HG03064 (cell line): ENCODE results near the gene IARS1.
A peak's percentile ranks its signal among the peaks of the same experiment; 100 is the strongest.

Experiments used
- ATAC-seq: cut with Tn5 transposase; IDR thresholded peaks from one replicate; pipeline ENCODE4 v1.9.1; 2021; ENCODE audit warnings: low read depth; ENCODE audit not compliant: unreplicated experiment

IARS1 gene

GRCh38 chr9:92293452-92294296, at the start of gene IARS1:
IARS1 (minus strand) TSS chr9:92293697; CDS start chr9:92289419, 4,278 bp downstream.
- ATAC-seq = peak; percentile 91

- ATAC-seq = no peak
These were observed 49.5 kb upstream of the IARS1 start for GRCh38 chr9:92342825-92343488.

DNA sequence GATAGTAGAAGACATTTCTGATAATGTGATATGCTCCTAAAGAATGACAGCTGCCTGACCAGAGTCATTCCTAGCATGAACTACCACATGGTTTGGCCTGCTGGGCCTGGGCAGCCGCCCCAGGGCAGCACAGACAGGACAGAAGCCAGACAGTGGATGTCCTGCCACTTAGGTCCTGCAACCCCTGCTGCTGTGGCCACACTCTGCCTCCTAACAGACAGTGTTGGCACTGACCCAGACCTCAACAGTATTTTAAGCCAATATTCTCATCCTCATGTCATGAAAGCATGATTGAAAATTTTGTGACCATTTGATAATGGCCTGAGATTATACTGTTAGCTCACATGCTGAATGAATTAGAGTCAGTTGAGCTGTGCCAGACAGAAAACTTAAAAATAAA, 48.1 kb upstream of the IARS1 start:
- ATAC-seq = no peak

DNA sequence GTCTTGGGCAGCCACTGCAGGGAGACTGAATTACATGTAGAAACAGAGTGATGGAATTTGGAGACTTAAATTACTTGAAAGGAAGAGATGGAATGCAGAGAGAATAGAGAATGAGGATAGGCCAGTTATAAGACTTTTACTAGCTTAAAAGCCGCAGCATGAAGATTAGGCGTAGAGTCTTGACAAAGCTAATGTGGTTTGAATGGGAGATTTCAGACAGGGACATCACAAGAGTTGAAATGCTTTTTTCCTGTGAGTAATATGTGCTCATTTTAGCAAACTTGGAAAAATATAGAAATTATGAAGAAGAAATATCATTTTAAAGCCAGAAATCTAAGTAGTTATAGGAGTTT, 39.8 kb upstream of the IARS1 start:
- ATAC-seq = no peak

DNA sequence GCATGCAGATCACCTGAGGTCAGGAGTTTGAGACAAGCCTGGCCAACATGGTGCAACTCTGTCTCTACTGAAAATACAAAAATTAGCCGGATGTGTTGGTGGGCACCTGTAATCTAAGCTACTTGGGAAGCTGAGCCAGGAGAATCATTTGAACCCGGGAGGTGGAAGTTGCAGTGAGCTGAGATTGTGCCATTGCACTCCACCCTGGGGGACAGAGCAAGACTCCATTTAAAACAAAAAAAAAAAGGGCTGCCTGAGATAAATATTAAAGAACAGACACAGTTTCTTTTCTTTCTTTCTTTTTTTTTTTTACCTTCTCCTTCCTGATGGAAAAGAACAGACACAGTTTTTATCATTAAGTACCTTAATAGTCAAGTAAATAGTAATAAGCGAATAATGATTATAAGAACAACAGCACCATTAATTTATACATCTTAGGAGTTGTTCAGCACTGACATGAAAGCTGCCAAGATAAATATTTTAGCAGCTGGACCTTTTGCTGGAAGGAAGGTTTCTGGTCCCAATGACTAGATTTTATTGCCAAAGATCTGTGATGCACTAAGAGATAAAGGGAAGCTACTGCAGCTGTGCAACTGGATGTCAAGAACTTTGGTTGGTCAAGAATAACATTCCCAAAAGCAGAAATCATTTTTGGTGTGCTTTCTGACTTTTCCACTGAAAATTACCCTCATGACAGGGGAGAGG, 39.2 kb upstream of the IARS1 start:
- ATAC-seq = no peak

GRCh38 chr9:92328225-92328624, 34.7 kb upstream of the IARS1 start:
- ATAC-seq = no peak

GRCh38 chr9:92327283-92327850, 33.9 kb upstream of the IARS1 start:
- ATAC-seq = no peak

DNA sequence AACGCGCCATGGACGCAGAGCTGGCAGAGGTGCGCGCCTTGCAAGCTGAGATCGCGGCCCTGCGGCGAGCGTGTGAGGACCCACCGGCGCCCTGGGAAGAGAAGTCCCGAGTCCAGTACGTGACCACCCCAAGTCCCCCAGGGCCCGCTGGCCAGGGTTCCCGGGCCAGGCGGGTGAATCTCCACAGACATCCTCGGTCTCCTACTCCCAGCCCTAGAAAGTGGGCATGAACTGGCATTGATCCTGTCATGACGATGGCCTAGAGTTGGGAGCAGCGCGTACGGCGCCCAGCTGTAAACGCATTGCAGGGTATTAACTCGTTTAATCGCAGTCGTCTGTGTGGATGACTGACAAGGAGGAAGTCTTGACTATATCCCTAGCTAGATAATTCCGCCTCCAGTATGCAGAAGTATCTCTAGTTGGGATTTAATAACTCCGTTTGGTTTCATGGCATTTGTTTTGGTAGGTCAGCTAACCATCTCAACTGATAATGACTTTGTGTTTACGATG, 32.5 kb upstream of the IARS1 start:
- no peak for ATAC-seq

DNA sequence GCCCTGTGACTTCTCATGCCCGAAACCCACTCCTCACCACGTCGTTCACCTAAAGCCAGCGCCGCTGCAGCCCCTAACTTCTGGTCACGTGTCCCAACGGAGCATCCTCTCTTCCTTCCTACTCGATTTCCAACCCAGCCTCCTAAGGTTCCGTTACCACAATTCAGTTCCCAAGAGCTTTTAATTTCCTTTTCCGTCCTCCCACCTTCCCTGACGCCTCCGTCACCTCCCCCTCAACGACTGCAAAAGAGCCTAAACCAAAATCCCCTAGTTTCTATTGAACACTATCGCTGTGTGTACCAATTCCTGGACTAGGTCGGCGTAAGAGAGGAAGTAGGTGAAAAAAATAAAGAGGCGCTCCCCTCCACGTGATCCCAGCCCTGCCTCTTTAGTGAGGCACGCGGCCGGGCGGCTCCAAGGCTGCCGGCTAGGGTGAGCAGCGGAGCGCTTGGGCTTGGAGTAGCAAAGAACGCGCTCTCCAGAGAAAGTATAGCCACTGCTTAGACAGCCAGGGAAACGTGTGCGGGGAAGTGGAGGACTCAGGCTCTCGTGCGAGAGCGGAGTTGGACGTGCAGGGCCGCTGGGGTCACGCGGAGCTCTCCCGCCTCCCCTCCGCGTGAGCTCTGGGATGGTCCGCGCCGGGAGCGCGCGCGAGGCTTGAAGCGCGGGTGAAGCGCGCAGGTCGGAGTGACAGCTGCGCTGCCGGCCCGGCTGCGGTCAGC, 31.9 kb upstream of the IARS1 start, which contains the start of the genes CENPP and NOL8:
Gene CENPP (plus strand): TSS at position 685 of the 722 bp plus-strand sequence.
Gene NOL8 (minus strand): TSS at position 82 of the 722 bp plus-strand sequence. CDS start 1,189 bp downstream, outside the sequence.
- peak; percentile 94 for ATAC-seq

GRCh38 chr9:92324889-92325268, 31.4 kb upstream of the IARS1 start:
- ATAC-seq = peak; percentile 5

- ATAC-seq = no peak
These were observed 30.9 kb upstream of the IARS1 start for GRCh38 chr9:92324431-92324830.

DNA sequence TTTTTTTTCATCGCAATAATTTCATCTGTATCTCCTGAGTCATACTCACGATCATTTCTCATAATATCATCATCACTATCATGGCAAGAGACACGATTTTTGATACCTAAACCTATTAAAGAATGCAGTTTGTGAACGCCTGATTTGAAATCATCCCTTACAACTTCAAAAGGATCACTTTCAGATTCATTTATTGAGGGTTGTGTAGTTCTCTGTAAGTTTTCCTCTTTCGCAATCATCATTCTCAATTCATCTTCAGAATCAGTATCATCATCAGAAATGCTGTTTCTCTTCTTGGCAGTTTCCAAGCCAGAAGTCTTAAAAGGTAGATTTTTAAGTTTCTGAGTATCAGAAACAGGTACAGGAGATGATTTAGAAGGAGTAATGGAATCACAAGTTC, 22.0 kb upstream of the IARS1 start:
- ATAC-seq = no peak

- no peak for ATAC-seq
These were observed 20.1 kb upstream of the IARS1 start for GRCh38 chr9:92313624-92314012.

DNA sequence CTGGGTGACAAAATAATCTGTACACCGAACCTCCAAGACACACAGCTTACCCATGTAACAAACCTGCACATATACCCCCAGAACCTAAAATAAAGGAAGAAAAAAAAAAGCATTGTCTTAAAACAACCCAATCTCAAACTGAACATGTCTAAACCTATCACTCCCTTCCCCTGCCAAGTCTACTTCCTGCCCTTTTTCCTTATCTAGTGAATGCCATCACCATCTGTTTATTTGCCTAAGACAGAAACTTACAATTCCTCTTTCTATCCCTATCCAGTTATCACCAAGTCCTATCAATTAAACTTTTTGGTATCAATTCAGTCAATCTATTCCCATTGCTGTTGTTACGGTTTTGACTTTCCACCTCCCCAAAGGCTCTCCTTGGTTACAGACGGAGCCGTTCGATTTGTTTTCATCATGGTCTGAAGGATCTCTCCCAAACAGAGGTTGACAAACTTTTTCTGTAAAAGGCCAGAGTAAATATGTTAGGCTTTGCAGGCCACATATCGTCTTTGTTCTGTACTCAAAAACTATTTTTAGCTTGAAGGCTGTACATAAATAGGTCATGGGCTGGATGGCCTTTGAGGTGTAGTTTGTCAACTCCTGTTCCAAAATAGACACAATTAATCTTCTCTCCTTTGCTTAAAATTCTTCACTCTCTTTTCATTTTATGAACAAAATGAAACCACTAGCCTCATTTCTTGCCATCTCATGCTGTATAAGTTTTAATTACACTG, 19.6 kb upstream of the IARS1 start:
- no peak for ATAC-seq

DNA sequence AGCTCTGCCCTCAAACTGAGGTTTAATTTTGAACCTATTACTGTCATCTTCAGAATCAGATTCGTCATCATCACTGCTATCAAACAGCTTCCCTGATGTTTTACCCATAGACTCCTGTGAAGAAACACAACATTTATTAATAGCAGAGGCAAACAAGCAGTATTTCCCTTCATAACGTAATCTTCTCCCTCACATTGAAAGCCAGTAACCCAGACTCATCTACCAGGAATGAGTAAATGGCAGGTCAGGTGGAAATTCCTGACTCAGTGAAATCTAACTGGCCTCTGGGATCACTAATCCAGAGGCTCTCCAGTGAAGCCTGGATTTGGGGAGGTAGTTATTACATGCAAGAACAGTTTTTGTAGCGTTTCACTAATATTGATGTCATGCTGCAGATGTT, 17.1 kb upstream of the IARS1 start:
- ATAC-seq = no peak

DNA sequence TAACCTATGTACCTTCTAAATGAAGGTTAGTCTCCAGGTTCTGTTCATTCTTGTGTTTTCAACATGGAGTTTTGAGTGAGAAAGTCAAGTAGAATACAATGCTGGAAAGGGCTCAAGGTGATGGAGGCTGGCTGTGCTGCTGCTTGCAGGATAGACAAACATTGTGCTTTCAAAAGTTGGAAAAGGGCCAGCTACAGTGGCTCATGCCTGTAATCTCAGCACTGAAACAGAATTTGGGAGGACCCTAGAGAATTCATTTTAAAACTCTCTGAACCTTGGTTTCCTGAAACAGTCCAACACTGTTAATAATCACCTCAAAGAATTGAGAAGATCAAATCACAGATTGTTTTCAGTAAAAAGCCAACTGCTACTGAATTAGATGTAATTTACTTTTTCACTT, 15.4 kb upstream of the IARS1 start:
- no peak for ATAC-seq

DNA sequence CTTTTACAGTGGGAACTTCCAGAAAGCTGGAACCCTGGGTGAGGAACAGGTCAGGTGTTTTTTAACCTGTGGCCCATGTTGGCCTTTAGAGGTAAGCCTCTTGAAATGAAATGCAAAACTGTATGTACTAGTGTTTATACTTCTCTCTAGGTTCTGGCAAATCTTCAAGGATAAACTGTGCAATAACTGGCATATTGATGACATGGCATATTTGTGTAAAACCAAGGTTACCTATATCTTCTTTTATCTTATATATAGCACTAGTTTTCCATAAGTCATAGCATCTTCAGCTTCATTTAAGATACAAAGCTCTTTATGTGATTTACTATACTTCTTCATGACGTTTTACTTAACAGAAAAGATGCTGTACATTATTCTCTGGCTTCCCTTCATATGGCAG, 7.4 kb upstream of the IARS1 start:
- ATAC-seq = no peak

DNA sequence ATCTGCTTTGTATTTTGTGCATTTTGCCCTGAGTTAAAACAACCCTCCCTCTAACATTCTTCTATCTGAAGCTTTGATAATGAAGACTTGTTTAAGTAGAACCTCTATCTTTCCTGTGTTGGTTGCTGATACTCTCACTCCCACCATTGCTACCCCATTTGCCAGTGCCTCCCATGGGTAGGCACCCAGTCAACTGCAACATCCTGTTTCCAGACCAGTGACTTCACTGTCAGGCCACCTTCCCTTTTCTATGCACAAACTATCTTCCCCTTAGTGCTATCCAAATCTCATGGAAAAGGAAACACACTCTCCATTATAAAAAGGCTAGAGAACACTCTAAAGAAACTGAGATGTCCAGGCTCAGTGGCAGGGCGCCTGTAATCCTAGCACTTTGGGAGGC, 5.6 kb upstream of the IARS1 start:
- ATAC-seq = no peak

DNA sequence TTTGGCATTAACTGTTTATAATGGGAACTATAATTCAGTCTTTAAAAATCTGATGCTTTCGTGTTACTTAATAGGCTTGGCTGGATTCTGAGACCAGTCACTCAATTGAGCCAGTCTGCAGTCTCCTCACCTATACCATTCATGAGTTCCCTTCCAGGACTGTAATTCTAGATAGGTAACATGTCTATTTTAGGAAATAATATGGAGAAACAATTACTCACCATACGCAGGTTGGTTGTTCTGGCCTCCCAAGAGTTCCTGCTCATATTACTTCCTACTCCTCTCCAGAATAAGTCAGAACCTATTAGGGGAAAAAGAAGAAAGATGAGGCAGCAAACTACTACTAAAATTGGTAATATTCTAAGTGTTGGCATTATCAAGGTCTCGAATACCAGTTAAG, 4.5 kb upstream of the IARS1 start:
- no peak for ATAC-seq

DNA sequence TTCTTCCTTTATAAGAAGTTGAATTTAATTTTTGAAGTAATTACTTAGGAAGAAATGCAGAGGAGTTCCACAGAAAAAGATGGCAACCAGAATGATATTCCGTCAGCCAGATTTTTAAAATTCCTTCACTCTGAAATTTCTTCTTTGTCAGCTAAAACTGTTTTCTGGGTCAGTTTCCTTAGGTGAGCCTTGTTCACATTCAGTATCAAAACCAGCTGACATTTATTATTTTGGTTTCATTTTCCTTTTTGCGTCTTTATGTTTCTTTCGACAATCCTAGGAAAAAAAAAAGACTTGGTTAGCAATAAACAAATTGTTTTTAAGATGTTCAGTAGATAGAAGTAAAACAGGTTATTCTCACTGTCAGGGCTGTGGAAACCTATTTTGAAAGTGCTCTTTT, 4.1 kb upstream of the IARS1 start:
- no peak for ATAC-seq
